Activated naive CD4-positive, alpha-beta T cell treated with anti-CD3 and anti-CD28 coated beads for 36 hours (primary cell): ENCODE data around the gene ZNF75A. TPM values are rescaled to one million over a fixed set of nuclear protein-coding genes. Genes with fewer than 3 reads are reported as not detected.

Experiments
- CTCF ChIA-PET: fragments of 350-600 bp; sonication (Branson Sonifier 250); formaldehyde crosslinking; loops from one replicate; lab custom pipeline; 2021; ENCODE audit warnings: antibody characterized with exemption; lab: Charles Lee
- DNase-seq: peaks from one replicate; pipeline ENCODE4 v3.0.0-alpha.2; 2020
- H3K27ac Mint-ChIP-seq: one replicate; pipeline ENCODE4 v1.8.0; 2021; ENCODE audit warnings: mild to moderate bottlenecking, mixed read lengths
- H3K27me3 Mint-ChIP-seq: one replicate; pipeline ENCODE4 v1.8.0; 2021; ENCODE audit warnings: low read depth, mixed read lengths
- H3K36me3 Mint-ChIP-seq: one replicate; pipeline ENCODE4 v1.8.0; 2021; ENCODE audit warnings: low read depth, mixed read lengths
- H3K4me1 Mint-ChIP-seq: one replicate; pipeline ENCODE4 v1.8.0; 2021; ENCODE audit warnings: low read depth, mixed read lengths
- H3K4me3 Mint-ChIP-seq: one replicate; pipeline ENCODE4 v1.8.0; 2021; ENCODE audit warnings: mild to moderate bottlenecking, moderate library complexity, mixed read lengths
- H3K9me3 Mint-ChIP-seq: one replicate; pipeline ENCODE4 v1.8.0; 2021; ENCODE audit warnings: mixed read lengths
- intact Hi-C: fragments of 100-400 bp; cut with micrococcal nuclease; formaldehyde crosslinking; loops from one replicate; pipeline ENCODE4 v1.15.1; 2023
- total RNA-seq, 2 experiments: library from RNA; stranded (reverse); gene quantifications; one replicate each; pipeline ENCODE4 v1.2.3, GENCODE V29; 2021

Gene ZNF75A
- total RNA-seq, 2 experiments from 2014 or later: 10.5 to 12.4 TPM

GRCh38 chr16:3355589-3355988 lies 50.3 kb downstream of the ZNF75A start, which contains the start of gene OR2C1:
OR2C1 (plus strand) TSS chr16:3355889; CDS start chr16:3355941, 52 bp downstream.
- Mint-ChIP-seq H3K4me3 (no peak within 1 kb of the TSS), H3K9me3 (no peaks in the 10 kb centered on the region), H3K36me3 (no peaks in the 10 kb centered on the region), H3K27ac (no peak within 1 kb of the TSS), H3K4me1 (no peaks in the 10 kb centered on the region), H3K27me3 (no peaks in the 10 kb centered on the region)
- intact Hi-C loops: no loop called here
- CTCF ChIA-PET: interaction anchor here (1.1 kb wide), 1 partner anchor 10 kb away, joined by 3 read pairs; no protein-coding TSS in a partner anchor
- no peak for DNase-seq

GRCh38 chr16:3356118-3356517 lies 50.8 kb downstream of the ZNF75A start:
- no peaks in the 10 kb centered on the region for H3K4me1 Mint-ChIP-seq
- no peak overlapping the region for H3K27ac Mint-ChIP-seq
- no peaks in the 10 kb centered on the region for H3K36me3 Mint-ChIP-seq
- CTCF ChIA-PET: interaction anchor here (1.1 kb wide), 1 partner anchor 9 kb away, joined by 3 read pairs; no protein-coding TSS in a partner anchor
- H3K4me3 Mint-ChIP-seq: no peak overlapping the region
- no peaks in the 10 kb centered on the region for H3K9me3 Mint-ChIP-seq
- no peak for DNase-seq
- intact Hi-C loops: no loop called here
- H3K27me3 Mint-ChIP-seq: no peaks in the 10 kb centered on the region

- no peak overlapping the region for H3K4me3 Mint-ChIP-seq
- CTCF ChIA-PET: no interaction called here
- H3K9me3 Mint-ChIP-seq: no peaks in the 10 kb centered on the region
- H3K27me3 Mint-ChIP-seq: peaks cover 3% of the 10 kb centered on the region
- intact Hi-C loops: no loop called here
- no peaks in the 10 kb centered on the region for H3K4me1 Mint-ChIP-seq
- no peak for DNase-seq
- H3K27ac Mint-ChIP-seq: no peak overlapping the region
- H3K36me3 Mint-ChIP-seq: no peaks in the 10 kb centered on the region
These were observed 53.6 kb downstream of the ZNF75A start for GRCh38 chr16:3358871-3359270.

GRCh38 chr16:3362931-3363330 lies 57.6 kb downstream of the ZNF75A start:
- Mint-ChIP-seq H3K4me3 (no peak overlapping the region), H3K9me3 (peaks cover 11% of the 10 kb centered on the region)
- intact Hi-C loops: no loop called here

GRCh38 chr16:3363793-3364192 lies 58.5 kb downstream of the ZNF75A start:
- peaks cover 10% of the 10 kb centered on the region for H3K4me1 Mint-ChIP-seq
- intact Hi-C loops: loop anchor here (2.0 kb wide), 2 partner anchors 79 to 129 kb away; partner anchors contain the start of genes NAA60, ZNF200 and ZNF597
- CTCF ChIA-PET: interaction anchor here (0.6 kb wide), 1 partner anchor 38 kb away, joined by 3 read pairs; no protein-coding TSS in a partner anchor
- no peak overlapping the region for H3K4me3 Mint-ChIP-seq
- H3K9me3 Mint-ChIP-seq: peaks cover 11% of the 10 kb centered on the region
- H3K27ac Mint-ChIP-seq: no peak overlapping the region
- DNase-seq: peak; percentile 8
- H3K36me3 Mint-ChIP-seq: peaks cover 5% of the 10 kb centered on the region
- peaks cover 3% of the 10 kb centered on the region for H3K27me3 Mint-ChIP-seq

More at GRCh38 chr16:3362931-3363330, 57.6 kb downstream of the ZNF75A start:
- H3K36me3 Mint-ChIP-seq: peaks cover 5% of the 10 kb centered on the region
- no peak for DNase-seq
- peaks cover 10% of the 10 kb centered on the region for H3K4me1 Mint-ChIP-seq
- CTCF ChIA-PET: interaction anchor here (0.6 kb wide), 1 partner anchor 39 kb away, joined by 3 read pairs; no protein-coding TSS in a partner anchor
- no peak overlapping the region for H3K27ac Mint-ChIP-seq
- H3K27me3 Mint-ChIP-seq: peaks cover 3% of the 10 kb centered on the region

- peaks cover 11% of the 10 kb centered on the region for H3K9me3 Mint-ChIP-seq
- H3K4me3 Mint-ChIP-seq: peak overlapping the region; percentile 78
- H3K27ac Mint-ChIP-seq: peak overlapping the region; percentile 79
- CTCF ChIA-PET: interaction anchor here (0.7 to 0.8 kb wide), 2 partner anchors 9 to 17 kb away, joined by 3 to 4 read pairs; partner anchors contain the start of gene OR2C1
- peaks cover 10% of the 10 kb centered on the region for H3K4me1 Mint-ChIP-seq
- peaks cover 5% of the 10 kb centered on the region for H3K36me3 Mint-ChIP-seq
- peaks cover 3% of the 10 kb centered on the region for H3K27me3 Mint-ChIP-seq
- intact Hi-C loops: loop anchor here (1.0 to 2.0 kb wide), 6 partner anchors 36 to 130 kb away; partner anchors contain the start of genes NAA60, TIGD7, ZNF174 and ZNF200
- DNase-seq: peak; percentile 91
These were observed 59.6 kb downstream of the ZNF75A start for GRCh38 chr16:3364774-3365427.

Other genes starting within 250 kb of the ZNF75A start
- gene IL32, start 239.9 kb upstream of the ZNF75A start, total RNA-seq: 100 to 1,000 TPM; 964 to 991 TPM
- under 1 TPM in 1 of 2 experiments, not detected in 1; 0.26 TPM for gene ZSCAN10, start 206.2 kb upstream of the ZNF75A start, total RNA-seq
- under 1 TPM in 1 of 2 experiments, not detected in 1; 0.25 TPM for gene ZNF205, start 192.9 kb upstream of the ZNF75A start, total RNA-seq
- 1 to 10 TPM; 6.1 to 6.5 TPM for gene ZNF213, start 170.5 kb upstream of the ZNF75A start, total RNA-seq
- not detected for gene OR1F1, start 117.3 kb upstream of the ZNF75A start, total RNA-seq
- 10 to 100 TPM in 1 of 2 experiments, 1 to 10 TPM in 1; 9.7 to 10.1 TPM for gene ZNF200, start 70.3 kb upstream of the ZNF75A start, total RNA-seq
- under 1 TPM; 0.07 TPM for gene MEFV, start 48.9 kb upstream of the ZNF75A start, total RNA-seq
- gene ZNF263, start 22.0 kb upstream of the ZNF75A start, total RNA-seq: 10 to 100 TPM in 1 of 2 experiments, 1 to 10 TPM in 1; 9.1 to 12.2 TPM
- 1 to 10 TPM; 3.8 to 4.1 TPM for gene TIGD7, start 67 bp upstream of the ZNF75A start, total RNA-seq
- not detected for gene OR2C1, start 50.4 kb downstream of the ZNF75A start, total RNA-seq
- gene ZSCAN32, start 95.5 kb downstream of the ZNF75A start, total RNA-seq: 1 to 10 TPM; 6.5 to 7.9 TPM
- gene ZNF174, start 95.7 kb downstream of the ZNF75A start, total RNA-seq: 1 to 10 TPM; 5.8 to 6.3 TPM
- gene ZNF597, start 138.0 kb downstream of the ZNF75A start, total RNA-seq: 1 to 10 TPM; 1.1 TPM
- 10 to 100 TPM; 20.0 to 27.1 TPM for gene NAA60, start 138.2 kb downstream of the ZNF75A start, total RNA-seq
- not detected for gene C16orf90, start 190.0 kb downstream of the ZNF75A start, total RNA-seq
- 10 to 100 TPM; 12.1 to 13.9 TPM for gene CLUAP1, start 195.5 kb downstream of the ZNF75A start, total RNA-seq